HG02610 (cell line): ENCODE measurements around the gene TMCC1.
"Not testable (repeated sequence)": the region's sequence is repeated elsewhere in the genome, so short reads cannot be mapped to it uniquely, and the experiment has no call there.

Experiments used
- ATAC-seq: cut with Tn5 transposase; IDR thresholded peaks from one replicate; pipeline ENCODE4 v1.9.1; 2021; ENCODE audit warnings: mild to moderate bottlenecking, moderate library complexity; ENCODE audit not compliant: unreplicated experiment

TMCC1 gene

GRCh38 chr3:129735638-129736037 lies 157.9 kb downstream of the TMCC1 start:
- ATAC-seq, result no peak

GRCh38 chr3:129734449-129734848 lies 159.1 kb downstream of the TMCC1 start:
- no peak for ATAC-seq

GRCh38 chr3:129732200-129732876 lies 161.2 kb downstream of the TMCC1 start:
- ATAC-seq, result no peak

- no peak for ATAC-seq
Measured at GRCh38 chr3:129727707-129728106, 165.8 kb downstream of the TMCC1 start.

GRCh38 chr3:129723558-129724324 lies 169.8 kb downstream of the TMCC1 start:
- ATAC-seq, result no peak

- no peak for ATAC-seq
Measured at GRCh38 chr3:129722527-129722926, 171.0 kb downstream of the TMCC1 start.

GRCh38 chr3:129718201-129718600 lies 175.3 kb downstream of the TMCC1 start:
- ATAC-seq, result no peak

- no peak for ATAC-seq
Measured at GRCh38 chr3:129715854-129716253, 177.7 kb downstream of the TMCC1 start.

- no peak for ATAC-seq
Measured at GRCh38 chr3:129708328-129708861, 185.1 kb downstream of the TMCC1 start.

- no peak for ATAC-seq
Measured at GRCh38 chr3:129705274-129705673, 188.2 kb downstream of the TMCC1 start.

- ATAC-seq, result no peak
Measured at GRCh38 chr3:129703913-129704312, 189.6 kb downstream of the TMCC1 start.

GRCh38 chr3:129702934-129703712 lies 190.4 kb downstream of the TMCC1 start:
- ATAC-seq, result no peak

- no peak for ATAC-seq
Measured at GRCh38 chr3:129701161-129701560, 192.3 kb downstream of the TMCC1 start.

GRCh38 chr3:129699612-129700011 lies 193.9 kb downstream of the TMCC1 start:
- ATAC-seq, result no peak

- ATAC-seq, result no peak
Measured at GRCh38 chr3:129699199-129699598, 194.3 kb downstream of the TMCC1 start.

GRCh38 chr3:129697229-129697969 lies 196.1 kb downstream of the TMCC1 start:
- ATAC-seq, result no peak

- not testable (repeated sequence) for ATAC-seq
Measured at GRCh38 chr3:129696430-129696829, 197.1 kb downstream of the TMCC1 start.

- ATAC-seq, result no peak
Measured at GRCh38 chr3:129695230-129695629, 198.3 kb downstream of the TMCC1 start.

GRCh38 chr3:129694228-129694627 lies 199.3 kb downstream of the TMCC1 start:
- no peak for ATAC-seq

- no peak for ATAC-seq
Measured at GRCh38 chr3:129692743-129693142, 200.8 kb downstream of the TMCC1 start.

GRCh38 chr3:129690963-129691362 lies 202.5 kb downstream of the TMCC1 start:
- no peak for ATAC-seq
